ENCODE results near the gene UST.
"Not testable (repeated sequence)": the region's sequence is repeated elsewhere in the genome, so short reads cannot be mapped to it uniquely, and the experiment has no call there.

UST gene

DNA sequence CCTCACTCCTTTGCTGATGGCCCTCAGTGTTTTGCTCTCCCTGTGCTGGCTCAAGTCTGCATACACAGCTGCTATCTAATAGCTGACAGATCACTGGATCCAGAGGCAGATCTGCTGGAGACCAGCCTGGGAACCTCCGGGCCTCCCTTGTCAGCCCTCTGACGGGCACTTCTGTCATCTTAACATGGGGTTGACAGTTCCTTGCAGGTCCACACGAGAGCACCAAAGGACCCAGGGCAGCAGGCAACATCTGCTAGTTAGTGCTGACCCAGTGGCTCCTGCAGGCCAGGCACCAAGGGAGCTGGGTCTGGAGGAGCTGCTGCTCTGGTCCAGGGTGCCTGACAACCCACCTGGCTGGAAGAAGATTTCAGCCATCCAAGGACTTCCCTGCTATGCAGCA lies 208.1 kb downstream of the UST start:
- ATAC-seq: no peak

DNA sequence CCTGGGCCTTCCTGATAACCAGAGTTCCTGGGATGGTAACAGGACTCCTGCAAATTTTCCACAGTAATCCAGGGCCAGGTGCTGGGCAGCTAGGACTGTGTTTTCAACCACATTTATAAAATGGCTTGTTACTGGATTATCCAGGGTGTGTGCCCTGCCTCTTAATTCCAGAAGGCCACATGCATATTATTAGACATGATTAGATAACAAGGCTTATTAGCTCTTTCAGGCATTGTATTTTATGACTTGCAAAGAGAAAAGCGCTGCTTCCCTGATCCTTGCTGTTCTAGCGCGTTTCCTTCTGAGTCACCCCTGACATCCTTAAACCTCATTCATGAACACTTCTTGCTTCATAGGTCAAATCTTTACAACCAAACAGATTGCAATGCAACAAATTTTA lies 208.6 kb downstream of the UST start:
- no peak for ATAC-seq

DNA sequence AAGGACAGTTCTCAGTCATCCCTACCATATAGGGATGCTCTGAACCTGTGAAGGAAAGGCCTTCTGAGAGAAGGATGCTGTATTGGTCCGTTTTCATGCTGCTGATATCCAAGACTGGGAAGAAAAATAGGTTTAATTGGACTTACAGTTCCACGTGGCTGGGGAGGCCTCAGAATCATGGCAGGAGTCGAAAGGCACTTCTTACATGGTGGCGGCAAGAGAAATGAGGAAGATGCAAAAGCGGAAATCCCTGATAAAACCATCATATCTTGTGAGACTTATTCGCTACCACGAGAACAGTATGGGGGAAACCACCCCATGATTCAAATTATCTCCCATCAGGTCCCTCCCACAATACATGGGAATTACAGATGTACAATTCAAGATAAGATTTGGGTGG lies 209.3 kb downstream of the UST start:
- ATAC-seq: not testable (repeated sequence)

DNA sequence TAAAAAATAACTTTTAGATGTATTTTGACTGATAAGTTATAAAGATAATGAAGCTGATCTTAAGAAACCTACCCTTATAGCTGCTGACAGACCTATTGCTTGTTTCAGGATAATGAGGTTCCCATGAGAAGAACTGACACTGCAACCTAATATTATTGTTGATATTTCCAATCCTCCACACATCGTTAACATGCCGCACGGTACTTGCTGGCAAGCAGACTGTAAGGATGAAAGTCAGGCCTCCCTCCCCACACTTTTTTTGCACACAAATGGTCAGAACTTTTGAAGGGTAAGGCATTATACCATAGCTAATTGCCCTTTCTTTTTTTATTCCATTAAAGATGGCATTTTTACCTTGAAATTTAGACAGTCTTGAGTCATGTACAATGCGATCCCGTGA lies 210.9 kb downstream of the UST start:
- no peak for ATAC-seq

DNA sequence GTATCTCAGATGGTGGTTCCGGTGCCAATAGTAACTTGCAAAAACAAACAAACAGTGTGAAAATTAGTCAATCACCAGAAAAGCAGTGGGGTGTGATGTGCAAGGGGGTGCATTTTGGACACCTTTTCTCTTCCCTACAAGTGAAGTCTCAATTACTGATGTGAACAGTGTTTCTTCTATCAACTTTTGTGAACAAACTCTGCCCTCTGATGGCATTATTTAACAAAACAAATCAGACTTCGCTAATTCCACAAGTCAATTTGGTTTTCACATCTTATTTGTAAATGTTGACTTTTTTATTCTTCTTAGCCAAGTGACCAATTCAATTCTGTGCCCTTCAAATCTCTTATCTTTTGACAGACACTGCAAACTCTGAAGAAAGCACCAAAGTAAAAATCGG lies 212.2 kb downstream of the UST start:
- ATAC-seq: no peak

DNA sequence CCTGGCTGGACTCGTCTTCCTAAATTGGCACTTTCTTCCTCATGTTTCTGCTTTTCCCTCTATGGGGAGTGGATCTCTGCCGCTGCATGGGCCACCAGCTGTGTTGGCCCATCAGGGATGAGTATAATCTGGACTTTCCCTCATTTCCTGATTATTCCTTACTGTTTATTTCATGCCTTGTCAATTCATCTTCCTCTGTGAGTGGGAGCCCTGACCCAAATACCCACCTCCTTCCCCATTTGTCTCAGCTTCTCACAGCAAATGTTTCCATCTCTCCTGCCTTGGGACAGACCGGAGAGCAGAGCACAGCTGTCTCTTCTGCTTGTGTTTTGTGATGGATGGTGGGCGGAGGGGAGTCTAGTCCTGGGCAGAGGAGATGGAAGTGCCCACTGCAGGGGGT lies 212.7 kb downstream of the UST start:
- no peak for ATAC-seq

DNA sequence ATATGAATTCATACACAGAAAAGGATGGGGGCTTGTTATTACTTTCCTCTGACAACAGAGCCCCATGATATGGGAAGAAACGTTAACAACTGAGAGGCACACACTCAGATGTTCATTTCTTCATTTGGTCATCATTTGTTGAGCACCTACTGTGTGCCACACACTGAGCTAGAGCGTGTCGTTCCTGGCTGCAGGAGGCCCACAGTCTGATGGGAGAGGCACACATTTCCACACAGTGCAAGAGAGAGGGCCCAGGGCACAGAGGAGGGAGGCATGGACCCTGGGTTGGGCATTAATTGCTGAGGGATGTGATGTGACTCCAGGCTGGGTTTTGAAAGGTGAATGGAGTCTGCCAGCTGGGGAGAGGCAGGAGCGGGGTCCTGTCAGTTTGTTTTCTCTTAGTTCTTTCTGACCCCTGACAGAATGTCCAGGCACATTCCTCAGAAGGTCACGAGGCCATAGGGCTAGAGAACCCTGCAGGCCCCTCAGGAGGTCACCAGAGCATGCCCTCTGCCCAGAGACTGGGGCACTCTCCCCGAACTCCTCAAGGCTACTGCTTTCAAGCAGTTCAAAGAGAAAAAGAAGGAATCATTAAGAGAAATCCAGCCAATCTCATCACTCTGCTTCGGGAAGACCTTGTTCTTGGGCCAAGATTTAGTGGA lies 216.2 kb downstream of the UST start:
- ATAC-seq: no peak

DNA sequence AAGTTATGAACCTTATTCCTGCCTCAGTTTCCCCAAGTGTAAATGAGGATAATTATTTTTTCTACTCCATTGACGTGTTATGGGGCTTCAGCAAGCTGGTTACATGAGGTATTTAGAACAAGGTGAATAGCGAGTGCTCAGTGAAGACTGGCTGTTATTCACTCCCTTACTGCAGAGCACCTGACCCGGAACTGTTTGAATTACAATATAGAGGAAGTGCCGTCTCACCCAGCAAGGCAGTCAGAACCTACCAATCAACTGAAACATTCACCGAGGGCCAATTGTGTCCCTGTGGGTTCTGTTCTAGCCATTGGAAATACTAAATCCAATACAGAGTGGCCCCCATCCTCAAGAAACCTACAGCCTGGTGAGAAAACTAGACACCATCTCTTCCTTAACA lies 216.9 kb downstream of the UST start:
- ATAC-seq: no peak

DNA sequence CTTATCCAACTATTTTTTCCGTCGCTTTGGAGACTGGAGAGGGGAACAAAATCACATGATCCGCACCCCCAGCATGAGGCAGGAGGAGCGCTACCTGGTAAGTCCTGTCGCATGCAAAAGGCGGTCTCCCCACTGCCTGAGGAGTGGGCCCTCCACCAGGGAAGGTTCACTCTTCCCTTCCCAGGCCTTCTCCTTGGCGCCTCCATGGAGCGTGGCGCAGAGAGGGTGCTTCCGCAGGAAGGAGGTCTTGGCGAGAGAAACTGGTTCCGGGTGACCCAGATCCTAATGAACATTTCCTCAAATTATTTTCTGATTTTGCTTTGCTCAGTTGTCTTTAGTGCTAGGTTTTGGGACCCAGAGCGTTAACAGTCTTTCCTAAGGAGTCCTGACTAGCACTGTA lies 217.6 kb downstream of the UST start:
- no peak for ATAC-seq

DNA sequence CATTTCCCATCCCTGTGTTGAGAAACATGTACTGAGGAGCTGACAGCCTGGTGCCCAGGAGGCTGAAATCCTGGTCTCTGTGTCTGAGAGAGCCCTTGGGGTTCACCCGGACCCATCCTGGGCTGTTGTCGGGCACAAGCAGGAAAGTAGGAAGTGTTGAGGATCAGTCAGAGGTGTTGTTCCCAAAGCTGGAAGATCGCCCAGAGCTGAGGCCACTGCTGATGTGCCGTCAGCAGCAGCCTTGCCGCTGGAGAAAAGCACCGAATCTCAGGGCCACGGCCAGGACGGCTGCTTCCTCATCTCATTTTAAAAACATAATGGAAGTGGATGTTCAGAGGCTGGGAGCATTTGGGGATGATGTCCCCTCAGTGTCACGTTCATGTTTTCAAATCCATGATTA lies 218.5 kb downstream of the UST start:
- ATAC-seq: no peak

DNA sequence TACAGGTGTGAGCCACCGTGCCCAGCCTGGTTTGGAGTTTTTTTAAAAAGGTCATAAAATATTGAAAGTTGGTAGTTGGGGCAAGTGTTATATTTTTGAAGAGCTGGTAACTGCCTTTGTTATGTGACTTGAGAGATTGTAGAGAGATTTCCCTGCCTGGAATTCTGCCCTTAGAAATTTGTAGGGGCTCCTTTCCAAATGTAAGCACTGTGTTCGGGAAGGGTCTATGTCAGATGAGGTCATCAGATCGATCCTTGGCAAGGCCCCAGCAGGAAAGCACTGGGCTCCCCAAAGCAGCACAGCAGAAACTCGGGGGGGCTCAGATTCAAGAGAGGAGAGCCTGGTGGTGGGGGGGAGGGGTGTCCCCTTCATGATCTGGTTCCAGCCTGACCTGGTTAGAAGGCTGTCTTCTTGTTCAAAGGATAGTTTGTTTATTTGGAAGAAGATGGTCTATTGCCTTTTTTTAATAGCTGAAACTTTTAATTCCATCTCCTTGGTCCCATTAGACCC lies 220.2 kb downstream of the UST start:
- ATAC-seq: no peak

DNA sequence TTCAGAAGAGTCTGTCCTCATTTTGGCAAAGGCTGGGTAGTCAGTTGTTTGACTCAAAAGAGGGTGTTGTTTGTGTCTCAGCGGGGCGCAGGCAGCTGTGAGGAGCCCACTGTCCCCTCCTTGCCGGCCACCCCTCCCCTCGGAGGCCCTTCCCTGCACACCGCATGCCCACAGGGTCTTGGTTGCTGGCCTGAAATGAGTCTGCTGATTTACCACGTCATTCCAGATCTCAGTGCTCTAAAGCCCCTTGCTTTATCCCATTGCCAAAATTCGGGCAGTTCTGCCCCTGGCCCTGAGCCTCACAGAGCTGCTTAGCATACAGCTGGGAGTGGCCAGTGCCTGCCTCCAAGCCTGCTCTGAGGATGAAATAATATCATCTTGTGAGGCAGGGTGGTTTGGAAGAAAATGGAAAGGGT lies 220.7 kb downstream of the UST start:
- no peak for ATAC-seq

DNA sequence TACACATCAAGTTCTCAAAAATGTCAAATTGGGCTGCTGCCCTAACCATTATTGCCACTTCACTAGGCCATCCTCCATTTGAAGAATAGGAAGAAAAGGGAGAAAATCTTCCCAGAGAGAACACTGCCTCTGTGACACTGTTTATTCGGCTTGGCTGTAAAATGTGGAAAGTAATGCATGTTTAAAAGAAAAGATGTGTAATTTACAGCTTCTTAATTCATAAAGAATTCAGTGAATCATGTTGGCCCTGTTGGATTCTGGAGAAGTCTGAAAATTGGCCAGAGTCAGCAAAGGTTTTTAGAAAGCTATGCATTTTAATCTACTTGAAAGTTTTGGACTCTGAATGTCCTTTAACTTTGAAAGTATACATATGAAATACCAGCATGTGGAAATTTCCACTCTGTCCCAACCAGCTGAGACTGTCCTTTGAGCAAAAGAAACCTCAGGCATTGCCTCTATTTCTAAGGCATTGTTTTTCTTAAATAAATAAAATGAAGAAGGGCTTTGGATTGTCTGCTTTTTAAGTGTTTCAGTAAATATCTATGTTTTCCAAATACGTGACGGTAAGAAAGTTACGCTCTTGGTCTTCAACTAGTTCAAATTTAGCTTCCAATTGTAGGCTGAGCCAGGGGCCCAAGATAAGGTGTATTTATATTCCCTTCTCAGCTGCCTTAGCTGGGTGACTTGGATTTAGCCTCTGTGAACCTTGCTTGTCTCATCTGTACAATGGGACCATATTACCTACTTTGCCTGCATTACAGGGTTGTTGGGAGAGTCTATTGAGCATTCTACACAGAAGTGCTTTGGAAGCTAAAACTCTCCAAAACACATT lies 222.2 kb downstream of the UST start:
- no peak for ATAC-seq

DNA sequence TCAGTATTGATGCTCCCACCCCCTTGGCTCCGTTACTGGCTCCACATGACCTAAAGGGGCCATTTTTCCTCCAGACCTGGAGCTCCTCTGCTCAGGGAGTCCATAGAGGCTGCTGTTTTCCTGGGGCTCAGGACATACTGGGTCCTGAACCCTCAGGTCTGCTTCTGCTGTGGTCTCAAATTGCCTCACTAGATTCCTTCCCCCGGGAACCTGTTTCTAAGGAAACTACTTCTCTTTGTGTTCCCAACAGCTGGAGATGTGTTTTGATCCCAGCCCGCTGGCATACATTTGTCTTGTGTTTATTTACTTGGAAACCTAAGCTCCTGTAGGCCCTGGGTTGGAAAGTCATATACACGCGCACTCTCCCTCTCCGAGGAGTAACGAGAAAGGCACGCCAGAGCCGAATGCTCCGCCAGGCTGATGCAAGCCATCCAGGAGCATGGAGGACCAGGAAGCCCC lies 222.8 kb downstream of the UST start:
- no peak for ATAC-seq

DNA sequence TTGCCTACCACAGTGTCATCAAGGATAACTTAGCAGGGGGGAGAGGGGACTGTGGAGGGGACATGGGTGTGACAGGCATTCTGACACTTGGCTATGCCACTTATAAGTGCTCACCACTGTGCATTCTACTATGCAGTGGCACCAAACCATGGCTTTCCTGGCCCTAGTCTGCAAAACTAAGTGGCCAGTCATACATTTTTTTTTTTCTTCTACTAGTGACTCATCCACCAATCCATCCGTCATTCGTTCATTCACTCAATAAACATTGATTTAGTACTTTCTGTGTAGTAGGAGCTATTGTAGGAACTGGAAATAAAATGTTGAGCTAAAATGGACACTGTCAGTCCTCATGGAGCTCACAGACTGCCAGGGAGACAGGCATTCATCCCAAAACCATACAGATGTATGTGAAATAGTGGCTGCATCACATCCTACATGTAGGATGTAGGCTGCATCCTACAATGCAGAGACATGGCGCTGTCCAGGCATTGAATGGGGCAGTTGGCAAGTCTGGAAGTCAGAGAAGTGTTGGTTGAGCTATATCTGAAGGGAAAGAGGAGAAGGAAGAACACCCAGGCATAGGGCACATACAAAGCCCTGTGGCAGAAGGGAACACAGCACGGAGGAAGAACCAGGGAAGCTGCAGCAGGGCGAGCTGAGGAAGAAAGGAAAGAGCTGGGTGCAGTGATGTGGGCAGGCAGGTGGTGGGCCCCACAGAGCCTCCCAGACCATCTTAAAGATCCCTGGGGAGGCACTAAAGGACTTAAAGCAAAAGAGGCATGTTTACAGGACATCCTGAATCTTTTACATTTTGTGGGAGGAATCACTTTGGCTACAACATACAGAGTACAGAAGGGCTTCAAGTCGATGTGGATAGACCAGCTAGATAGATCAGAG lies 224.4 kb downstream of the UST start:
- ATAC-seq: no peak

DNA sequence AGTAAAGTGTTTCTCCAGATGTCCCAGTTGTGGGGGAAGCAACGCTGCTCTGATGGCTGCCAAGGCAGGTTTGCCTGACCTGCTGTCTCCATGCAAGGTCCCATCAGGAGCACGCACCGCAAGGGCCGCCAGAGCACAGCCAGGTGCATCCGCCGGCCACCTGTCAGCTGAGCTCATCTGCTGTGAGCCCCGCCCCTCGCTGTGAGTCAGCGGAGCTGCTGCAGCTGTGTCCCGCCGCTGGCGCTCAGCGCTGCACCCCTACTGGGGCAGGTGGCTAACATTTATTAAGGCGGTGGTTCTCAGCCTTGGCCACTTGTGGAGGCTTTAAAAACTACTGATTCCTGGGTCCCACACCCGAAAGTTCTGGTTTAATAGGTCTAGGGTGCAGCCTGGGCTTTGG lies 225.7 kb downstream of the UST start:
- ATAC-seq: peak; percentile 79 to 82

DNA sequence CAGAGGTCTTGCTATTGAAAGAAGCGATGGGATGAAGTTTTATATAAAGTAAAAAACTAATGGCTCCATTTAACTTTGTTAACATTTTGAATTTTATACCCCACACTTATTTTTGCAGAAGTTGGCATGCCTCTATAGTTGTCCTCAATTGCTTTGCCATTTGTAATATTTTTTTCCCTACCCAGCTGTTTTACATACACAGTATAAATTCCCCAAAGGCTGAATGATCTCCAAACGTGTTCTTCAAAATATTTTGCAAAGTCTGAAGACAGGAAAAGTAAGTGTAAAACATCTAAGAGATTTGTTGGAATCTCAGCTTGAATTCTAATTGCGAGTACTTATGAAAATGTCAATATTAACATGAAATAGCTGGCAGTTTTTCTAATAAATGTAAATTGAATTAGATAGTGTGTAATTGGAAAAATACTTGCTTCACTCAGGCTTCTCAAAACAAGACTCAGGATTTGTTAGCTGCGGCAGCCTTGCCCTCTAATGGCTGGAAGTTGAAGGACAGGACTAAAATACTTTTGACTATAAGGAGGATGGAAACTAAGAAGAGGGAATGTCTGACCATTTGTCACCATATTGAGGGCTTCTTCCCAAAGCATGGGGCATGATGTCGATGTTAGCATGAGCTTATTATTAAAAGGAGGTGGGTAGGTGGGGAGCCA lies 226.8 kb downstream of the UST start:
- ATAC-seq: no peak

DNA sequence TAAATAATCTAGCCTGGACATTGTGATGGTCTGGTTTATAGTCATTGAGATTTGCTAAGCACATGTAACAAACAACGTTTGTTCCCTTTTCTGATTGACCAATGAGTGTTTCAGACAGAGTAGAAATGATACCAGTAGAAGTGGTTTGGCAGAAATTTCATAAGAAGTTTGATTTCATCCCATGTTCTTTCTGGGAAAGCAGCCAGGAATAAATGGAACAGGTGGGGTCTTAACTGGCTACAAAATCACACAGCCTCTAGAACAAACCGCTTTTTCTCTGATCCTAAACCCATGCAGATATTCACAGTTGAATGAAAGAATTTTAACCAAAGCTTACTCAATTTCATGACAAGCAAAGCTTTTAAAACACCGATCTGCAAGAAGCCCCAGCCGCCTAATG lies 227.5 kb downstream of the UST start:
- no peak for ATAC-seq

DNA sequence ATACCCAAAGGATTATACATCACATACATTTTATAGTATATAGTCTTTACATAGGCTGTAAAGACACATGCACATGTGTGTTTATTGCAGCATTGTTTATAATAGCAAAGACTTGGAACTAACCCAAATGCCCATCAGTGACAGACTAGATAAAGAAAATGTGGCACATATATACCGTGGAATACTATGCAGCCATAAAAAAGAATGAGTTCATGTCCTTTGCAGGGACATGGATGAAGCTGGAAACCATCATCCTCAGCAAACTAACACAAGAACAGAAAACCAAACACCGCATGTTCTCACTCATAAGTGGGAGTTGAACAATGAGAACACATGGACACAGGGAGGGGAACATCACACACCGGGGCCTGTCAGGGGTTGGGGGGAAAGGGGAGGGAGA lies 231.5 kb downstream of the UST start:
- not testable (repeated sequence) for ATAC-seq

DNA sequence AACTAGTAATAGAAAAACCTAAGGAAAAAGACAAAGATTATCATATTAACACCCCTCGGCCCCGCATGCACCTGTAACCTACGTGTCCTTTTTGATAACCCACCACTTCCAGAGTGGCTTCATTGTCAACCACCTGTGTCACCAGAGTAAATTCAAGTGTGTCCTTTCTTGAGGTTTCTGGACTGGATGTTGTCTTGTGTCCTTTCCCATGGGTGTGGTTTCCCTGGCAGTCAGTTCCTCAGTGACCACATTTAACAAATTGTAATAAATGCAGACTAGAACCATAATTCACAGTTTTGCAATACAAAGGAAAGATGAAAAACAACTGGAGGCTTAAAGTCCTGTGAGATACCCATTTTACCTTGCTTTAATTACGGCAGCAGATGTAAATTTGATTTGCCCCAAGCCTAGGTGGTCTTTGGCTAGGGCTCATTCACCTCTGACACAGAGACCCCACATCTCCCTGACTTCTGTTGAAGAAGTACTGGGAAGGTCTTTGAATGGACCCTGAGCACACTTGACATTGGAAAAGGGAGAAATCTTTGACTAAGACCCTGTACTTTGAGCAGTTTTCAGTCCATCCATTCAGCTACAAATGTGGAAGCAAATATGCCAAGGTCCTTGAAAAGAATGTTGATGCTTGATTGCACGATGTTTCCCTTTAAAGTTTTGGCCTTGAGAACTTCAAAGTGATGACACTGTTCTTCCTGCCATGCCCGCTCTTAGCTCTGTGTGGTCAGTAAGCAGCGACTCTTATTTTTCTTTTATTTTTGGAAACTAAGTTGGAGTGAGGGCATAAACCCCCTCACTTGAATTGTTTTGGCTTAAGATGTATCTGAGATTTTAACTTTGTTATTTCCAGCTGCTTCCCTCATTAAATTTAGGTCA lies 232.4 kb downstream of the UST start:
- ATAC-seq: no peak

DNA sequence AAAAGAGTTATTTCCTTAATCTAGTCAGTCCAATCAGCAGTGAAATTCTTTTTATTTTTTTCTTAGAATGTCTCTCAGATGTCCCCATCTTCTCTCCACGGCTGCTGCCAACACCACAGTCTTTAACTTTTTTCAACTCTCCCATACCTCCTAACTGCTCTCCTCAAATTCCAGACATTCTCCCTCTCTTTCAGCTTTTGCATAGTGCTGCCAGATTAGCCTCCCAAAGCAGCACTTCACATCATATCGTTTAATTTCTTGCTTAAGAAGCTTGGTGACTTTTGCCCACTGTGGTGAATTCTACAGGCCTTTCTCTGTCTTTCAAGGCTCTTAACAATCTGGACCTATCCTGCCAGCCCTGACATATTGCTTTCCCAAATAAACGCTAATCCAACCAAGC lies 233.4 kb downstream of the UST start:
- no peak for ATAC-seq

DNA sequence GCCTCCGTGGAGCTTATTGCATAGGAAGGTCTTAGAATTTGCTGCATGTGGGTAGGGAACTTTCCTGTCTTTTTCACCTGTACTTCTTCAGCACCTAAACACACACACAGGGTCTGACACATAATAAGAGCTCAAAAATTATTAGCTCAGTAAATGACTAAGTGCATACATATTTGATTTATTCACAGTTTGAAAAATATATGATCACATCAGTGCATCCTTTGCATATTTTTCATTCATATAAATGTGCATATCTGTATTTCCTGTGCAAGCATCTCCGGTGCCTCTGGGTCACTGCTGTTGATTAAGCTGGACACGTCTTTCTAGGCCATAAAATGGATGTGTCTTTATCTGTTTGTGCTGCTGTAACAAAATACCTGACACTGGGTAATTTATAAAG lies 234.7 kb downstream of the UST start:
- ATAC-seq: no peak
